MM.1S (cell line): ENCODE measurements around the gene MRPL58.
"Not testable (repeated sequence)": the region's sequence is repeated elsewhere in the genome, so short reads cannot be mapped to it uniquely, and the experiment has no call there.

Experiments used
- DNase-seq: peaks from one replicate; pipeline ENCODE4 v3.0.0-alpha.2; 2015
- H2AFZ ChIP-seq: fragments of 300-600 bp; sonication (generic); 2 replicates; pipeline ENCODE4 v1.6.0; 2016; ENCODE audit warnings: antibody characterized with exemption, low read length
- H3F3A ChIP-seq: fragments of 300-600 bp; sonication (generic); 2 replicates; pipeline ENCODE4 v1.6.1; 2016; ENCODE audit warnings: mild to moderate bottlenecking, antibody characterized with exemption, low read length, moderate library complexity, mixed read lengths; ENCODE audit not compliant: insufficient read depth
- H3K27ac ChIP-seq: fragments of 300-600 bp; sonication (generic); 2 replicates; pipeline ENCODE4 v1.5.1; 2016; ENCODE audit warnings: mild to moderate bottlenecking, low read length
- H3K27me3 ChIP-seq: fragments of 300-600 bp; sonication (generic); replicated peaks from 2 replicates; pipeline ENCODE4 v1.6.0; 2016; ENCODE audit warnings: low read length; ENCODE audit not compliant: insufficient read depth
- H3K36me3 ChIP-seq: fragments of 300-600 bp; sonication (generic); replicated peaks from 2 replicates; pipeline ENCODE4 v1.6.1; 2016; ENCODE audit warnings: mild to moderate bottlenecking, low read length, mixed read lengths; ENCODE audit not compliant: insufficient read depth
- H3K4me1 ChIP-seq: fragments of 300-600 bp; sonication (generic); 2 replicates; pipeline ENCODE4 v1.6.1; 2016; ENCODE audit warnings: low read length, mixed read lengths
- H3K4me2 ChIP-seq: fragments of 300-600 bp; sonication (generic); 2 replicates; pipeline ENCODE4 v1.6.0; 2016; ENCODE audit warnings: low read depth, low read length
- H3K4me3 ChIP-seq: fragments of 300-600 bp; sonication (generic); 2 replicates; pipeline ENCODE4 v1.5.1; 2016; ENCODE audit warnings: low read length, mixed read lengths
- H3K79me2 ChIP-seq: fragments of 300-600 bp; sonication (generic); 2 replicates; pipeline ENCODE4 v1.6.1; 2016; ENCODE audit warnings: mixed run types, low read length, mixed read lengths
- H3K9ac ChIP-seq: fragments of 300-600 bp; sonication (generic); 2 replicates; pipeline ENCODE4 v1.6.1; 2016; ENCODE audit warnings: low read length, mixed read lengths
- H3K9me2 ChIP-seq: fragments of 300-600 bp; sonication (generic); replicated peaks from 2 replicates; pipeline ENCODE4 v1.6.1; 2016; ENCODE audit warnings: mild to moderate bottlenecking, low read length, mixed read lengths; ENCODE audit not compliant: insufficient read depth
- H3K9me3 ChIP-seq: fragments of 300-600 bp; sonication (generic); replicated peaks from 2 replicates; pipeline ENCODE4 v1.6.1; 2016; ENCODE audit warnings: mild to moderate bottlenecking, low read length, mixed read lengths; ENCODE audit not compliant: insufficient read depth
- H4K20me1 ChIP-seq: fragments of 300-600 bp; sonication (generic); 2 replicates; pipeline ENCODE4 v1.6.1; 2016; ENCODE audit warnings: mild to moderate bottlenecking, low read length, moderate library complexity, mixed read lengths; ENCODE audit not compliant: insufficient read depth
- EZH2 ChIP-seq: fragments of 300-600 bp; sonication (generic); optimal IDR thresholded peaks from 2 replicates; pipeline ENCODE3; 2017; ENCODE audit warnings: low read depth, mild to moderate bottlenecking, antibody characterized with exemption, low read length, mixed read lengths
- EZH2phosphoT487 ChIP-seq: fragments of 300-600 bp; sonication (generic); IDR thresholded peaks from 2 replicates; pipeline ENCODE4 v1.6.1; 2018; ENCODE audit warnings: antibody characterized with exemption, low read length
- TF ChIP-seq, protein P1 (sequence below): fragments of 300-600 bp; sonication (generic); IDR thresholded peaks from 2 replicates; pipeline ENCODE4 v1.5.1; 2016; ENCODE audit warnings: antibody characterized with exemption, low read length, mixed read lengths

Gene MRPL58

DNA sequence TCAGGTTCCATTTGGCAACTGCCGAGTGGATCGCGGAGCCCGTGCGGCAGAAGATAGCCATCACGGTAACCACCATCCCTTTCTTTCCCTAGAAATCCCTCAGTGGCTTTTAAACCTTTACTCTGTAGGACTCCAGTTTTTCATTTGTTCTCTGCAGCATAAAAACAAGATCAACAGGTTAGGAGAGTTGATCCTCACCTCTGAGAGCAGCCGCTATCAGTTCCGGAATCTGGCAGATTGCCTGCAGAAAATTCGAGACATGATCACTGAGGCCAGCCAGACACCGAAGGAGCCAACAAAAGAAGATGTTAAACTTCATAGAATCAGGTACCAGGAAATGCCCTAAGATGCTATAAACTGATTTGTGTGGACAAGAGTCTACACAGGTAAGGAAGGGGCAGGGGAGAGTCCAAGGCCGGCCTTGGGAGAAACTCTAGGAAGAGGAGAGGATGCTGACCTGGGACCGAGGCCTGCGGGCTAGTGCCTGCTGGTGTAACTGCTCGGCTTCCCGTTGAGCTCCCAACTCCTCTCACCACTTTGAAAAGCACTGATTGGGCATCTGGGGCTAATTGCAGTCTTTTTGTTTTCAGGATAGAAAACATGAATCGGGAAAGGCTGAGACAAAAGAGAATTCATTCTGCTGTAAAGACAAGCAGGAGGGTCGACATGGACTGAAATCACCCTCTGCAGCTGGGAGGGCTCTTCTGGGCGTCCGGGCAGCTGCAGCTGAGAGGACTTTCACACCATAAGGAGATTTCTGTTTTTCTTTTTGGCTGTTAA lies 8.1 kb downstream of the MRPL58 start:
- no peak for DNase-seq
- H3K4me1 ChIP-seq, result no peaks in the 10 kb centered on the region
- H3K4me3 ChIP-seq, result no peak overlapping the region
- no peaks in the 10 kb centered on the region for H4K20me1 ChIP-seq
- TF ChIP-seq, protein P1, sequence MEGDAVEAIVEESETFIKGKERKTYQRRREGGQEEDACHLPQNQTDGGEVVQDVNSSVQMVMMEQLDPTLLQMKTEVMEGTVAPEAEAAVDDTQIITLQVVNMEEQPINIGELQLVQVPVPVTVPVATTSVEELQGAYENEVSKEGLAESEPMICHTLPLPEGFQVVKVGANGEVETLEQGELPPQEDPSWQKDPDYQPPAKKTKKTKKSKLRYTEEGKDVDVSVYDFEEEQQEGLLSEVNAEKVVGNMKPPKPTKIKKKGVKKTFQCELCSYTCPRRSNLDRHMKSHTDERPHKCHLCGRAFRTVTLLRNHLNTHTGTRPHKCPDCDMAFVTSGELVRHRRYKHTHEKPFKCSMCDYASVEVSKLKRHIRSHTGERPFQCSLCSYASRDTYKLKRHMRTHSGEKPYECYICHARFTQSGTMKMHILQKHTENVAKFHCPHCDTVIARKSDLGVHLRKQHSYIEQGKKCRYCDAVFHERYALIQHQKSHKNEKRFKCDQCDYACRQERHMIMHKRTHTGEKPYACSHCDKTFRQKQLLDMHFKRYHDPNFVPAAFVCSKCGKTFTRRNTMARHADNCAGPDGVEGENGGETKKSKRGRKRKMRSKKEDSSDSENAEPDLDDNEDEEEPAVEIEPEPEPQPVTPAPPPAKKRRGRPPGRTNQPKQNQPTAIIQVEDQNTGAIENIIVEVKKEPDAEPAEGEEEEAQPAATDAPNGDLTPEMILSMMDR, result no peak
- TF ChIP-seq EZH2phosphoT487, result no peak
- no peak for TF ChIP-seq EZH2
- H3K36me3 ChIP-seq, result peaks cover 6% of the 10 kb centered on the region
- H3K27ac ChIP-seq, result no peak overlapping the region
- no peaks in the 10 kb centered on the region for H3K27me3 ChIP-seq
- no peak overlapping the region for H3K4me2 ChIP-seq
- H3F3A ChIP-seq, result no peaks in the 10 kb centered on the region
- H3K9ac ChIP-seq, result no peak overlapping the region
- no peaks in the 10 kb centered on the region for H3K9me3 ChIP-seq
- H2AFZ ChIP-seq, result no peak overlapping the region
- 0 out of 2 replicates have a peak, but pooled peaks cover 7% of the 10 kb centered on the region for H3K79me2 ChIP-seq
- H3K9me2 ChIP-seq, result no peaks in the 10 kb centered on the region

DNA sequence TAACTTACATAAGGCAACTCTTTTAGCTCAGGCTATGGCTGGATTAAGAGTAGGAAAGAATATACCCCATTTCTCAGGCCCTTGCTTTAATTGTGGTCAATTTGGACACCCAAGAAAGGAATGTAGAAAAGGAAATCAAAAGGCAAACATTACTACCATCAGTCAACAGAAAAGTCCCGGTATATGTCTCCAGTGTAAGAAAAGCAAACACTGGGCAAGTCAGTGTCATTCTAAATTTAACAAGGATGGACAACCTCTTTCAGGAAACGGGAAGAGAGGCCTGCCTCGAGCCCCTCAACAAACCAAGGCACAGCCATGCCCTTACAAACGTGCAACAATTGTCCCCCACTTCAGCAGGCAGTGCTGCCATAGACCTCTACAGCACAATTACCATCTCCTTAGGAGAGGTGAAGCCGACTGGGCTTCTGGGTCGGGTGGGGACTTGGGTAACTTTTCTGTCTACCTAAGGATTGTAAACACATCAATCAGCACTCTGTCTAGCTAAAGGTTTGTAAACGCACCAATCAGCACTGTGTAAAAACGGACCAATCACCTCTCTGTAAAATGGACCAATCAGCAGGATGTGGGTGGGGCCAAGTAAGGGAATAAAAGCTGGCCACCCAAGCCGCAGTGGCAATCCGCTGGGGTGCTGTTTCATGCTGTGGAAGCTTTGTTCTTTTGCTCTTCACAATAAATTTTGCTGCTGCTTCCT lies 12.4 kb downstream of the MRPL58 start:
- no peak overlapping the region for H3K4me2 ChIP-seq
- no peak for DNase-seq
- H3K9me3 ChIP-seq, result no peaks in the 10 kb centered on the region
- no peak overlapping the region for H2AFZ ChIP-seq
- no peak overlapping the region for H3K27ac ChIP-seq
- no peaks in the 10 kb centered on the region for H3K9me2 ChIP-seq
- H4K20me1 ChIP-seq, result no peaks in the 10 kb centered on the region
- H3K4me3 ChIP-seq, result no peak overlapping the region
- no peaks in the 10 kb centered on the region for H3K79me2 ChIP-seq
- TF ChIP-seq, protein P1, result no peak
- no peak for TF ChIP-seq EZH2phosphoT487
- TF ChIP-seq EZH2, result no peak
- H3K4me1 ChIP-seq, result no peaks in the 10 kb centered on the region
- no peaks in the 10 kb centered on the region for H3K27me3 ChIP-seq
- peaks cover 6% of the 10 kb centered on the region for H3K36me3 ChIP-seq
- H3K9ac ChIP-seq, result no peak overlapping the region
- H3F3A ChIP-seq, result no peaks in the 10 kb centered on the region

DNA sequence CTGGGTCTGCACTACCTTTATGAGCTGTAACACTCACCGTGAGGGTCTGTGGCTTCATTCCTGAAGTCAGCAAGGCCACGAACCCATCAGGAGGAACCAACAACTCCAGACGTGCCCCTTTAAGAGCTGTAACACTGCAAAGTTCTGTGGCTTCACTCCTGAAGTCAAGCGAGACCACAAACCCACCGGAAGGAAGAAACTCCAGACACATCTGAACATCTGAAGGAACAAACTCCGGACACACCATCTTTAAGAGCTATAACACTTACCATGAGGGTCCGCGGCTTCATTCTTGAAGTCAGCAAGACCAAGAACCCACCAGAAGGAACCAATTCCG lies 12.9 kb downstream of the MRPL58 start:
- not testable (repeated sequence) for H3K9me3 ChIP-seq, H3K27me3 ChIP-seq, H3K36me3 ChIP-seq, H3K4me3 ChIP-seq, H3K79me2 ChIP-seq, DNase-seq, H4K20me1 ChIP-seq, H3K9me2 ChIP-seq, H3K9ac ChIP-seq, H3F3A ChIP-seq, H3K4me2 ChIP-seq, H3K4me1 ChIP-seq, H2AFZ ChIP-seq, H3K27ac ChIP-seq

DNA sequence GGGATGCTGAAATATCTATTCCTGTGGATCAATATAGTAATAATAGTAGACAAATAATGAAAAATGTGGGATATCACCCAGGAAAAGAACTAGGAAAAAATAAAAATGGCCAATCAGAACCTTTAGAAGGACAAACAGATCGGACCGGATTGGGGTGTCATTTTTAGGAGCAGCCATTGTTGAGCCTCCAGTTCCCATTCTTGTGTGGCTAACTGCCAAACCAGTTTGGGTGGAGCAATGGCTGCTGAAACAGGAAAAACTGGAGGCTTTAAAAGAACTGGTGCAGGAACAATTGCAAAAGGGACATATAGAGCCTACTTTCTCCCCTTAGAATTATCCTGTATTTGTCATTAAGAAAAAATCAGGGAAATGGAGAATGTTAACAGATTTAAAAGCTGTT lies 14.2 kb downstream of the MRPL58 start:
- not testable (repeated sequence) for H3F3A ChIP-seq, H3K4me2 ChIP-seq, H3K27ac ChIP-seq, H3K9me2 ChIP-seq, H3K9me3 ChIP-seq, H3K36me3 ChIP-seq, DNase-seq, H2AFZ ChIP-seq, H3K4me1 ChIP-seq, H3K4me3 ChIP-seq, H3K27me3 ChIP-seq, H4K20me1 ChIP-seq, H3K9ac ChIP-seq, H3K79me2 ChIP-seq
